ENCODE data around the gene LCE1A.
A peak's percentile ranks its signal among the peaks of the same experiment; 100 is the strongest.

LCE1A gene

GRCh38 chr1:152866321-152866720 is 39.0 kb downstream of the LCE1A start:
- Histone ChIP-seq H3K9me3 (ENCODE audit: control insufficient read depth, insufficient read depth, low read length) (no peaks in the 10 kb centered on the region), H4K20me1 (ENCODE audit: control insufficient read depth, insufficient read depth, low read depth, low read length) (no peaks in the 10 kb centered on the region), H3K27me3 (ENCODE audit: control insufficient read depth, low read length) (peaks cover 4% of the 10 kb centered on the region; the same call in 1 of the 2 replicates), H3K4me3 (ENCODE audit: low read length) (no peak overlapping the region), H3K79me2 (ENCODE audit: control insufficient read depth, low read length) (no peaks in the 10 kb centered on the region), H3K27ac (ENCODE audit: low read depth, low read length) (no peak overlapping the region), H3F3A (ENCODE audit: control insufficient read depth, insufficient read depth) (no peaks in the 10 kb centered on the region; the same call in 1 of the 2 replicates), H3K4me2 (ENCODE audit: low read length) (no peak overlapping the region), H3K4me1 (ENCODE audit: control insufficient read depth, low read length) (no peaks in the 10 kb centered on the region), H3K9me2 (replicated peaks; ENCODE audit: control insufficient read depth, low read length) (no peaks in the 10 kb centered on the region), H3K36me3 (ENCODE audit: control insufficient read depth, low read length) (no peaks in the 10 kb centered on the region)
- TF ChIP-seq CTCF (IDR thresholded peaks at IDR 0.05; ENCODE audit: low read depth, low read length, poor library complexity, severe bottlenecking) = no peak

GRCh38 chr1:152869808-152870419 is 42.6 kb downstream of the LCE1A start:
- Histone ChIP-seq H3K4me3 (ENCODE audit: low read length) (no peak overlapping the region), H3K36me3 (ENCODE audit: control insufficient read depth, low read length) (no peaks in the 10 kb centered on the region), H3K4me1 (ENCODE audit: control insufficient read depth, low read length) (peaks cover 6% of the 10 kb centered on the region; the same call in 1 of the 2 replicates), H4K20me1 (ENCODE audit: control insufficient read depth, insufficient read depth, low read depth, low read length) (no peaks in the 10 kb centered on the region), H3K9me2 (replicated peaks; ENCODE audit: control insufficient read depth, low read length) (no peaks in the 10 kb centered on the region), H3K27me3 (ENCODE audit: control insufficient read depth, low read length) (no peaks in the 10 kb centered on the region), H3K4me2 (ENCODE audit: low read length) (no peak overlapping the region), H3K27ac (ENCODE audit: low read depth, low read length) (no peak overlapping the region), H3K9me3 (ENCODE audit: control insufficient read depth, insufficient read depth, low read length) (no peaks in the 10 kb centered on the region), H3K79me2 (ENCODE audit: control insufficient read depth, low read length) (no peaks in the 10 kb centered on the region), H3F3A (ENCODE audit: control insufficient read depth, insufficient read depth) (no peaks in the 10 kb centered on the region; the same call in 1 of the 2 replicates)
- no peak for TF ChIP-seq EZH2phosphoT487 (IDR thresholded peaks at IDR 0.05; ENCODE audit: borderline replicate concordance, low read length)
- TF ChIP-seq CTCF (IDR thresholded peaks at IDR 0.05; ENCODE audit: low read depth, low read length, poor library complexity, severe bottlenecking) = peak; percentile 72

GRCh38 chr1:152870831-152871730 is 43.8 kb downstream of the LCE1A start:
- Histone ChIP-seq H3K9me2 (replicated peaks; ENCODE audit: control insufficient read depth, low read length) (no peaks in the 10 kb centered on the region), H3K36me3 (ENCODE audit: control insufficient read depth, low read length) (no peaks in the 10 kb centered on the region), H3K79me2 (ENCODE audit: control insufficient read depth, low read length) (no peaks in the 10 kb centered on the region), H3K27ac (ENCODE audit: low read depth, low read length) (no peak overlapping the region), H3K4me1 (ENCODE audit: control insufficient read depth, low read length) (peaks cover 6% of the 10 kb centered on the region; the same call in 1 of the 2 replicates), H3F3A (ENCODE audit: control insufficient read depth, insufficient read depth) (no peaks in the 10 kb centered on the region; the same call in 1 of the 2 replicates), H3K4me3 (ENCODE audit: low read length) (no peak overlapping the region), H3K9me3 (ENCODE audit: control insufficient read depth, insufficient read depth, low read length) (no peaks in the 10 kb centered on the region), H3K27me3 (ENCODE audit: control insufficient read depth, low read length) (no peaks in the 10 kb centered on the region), H4K20me1 (ENCODE audit: control insufficient read depth, insufficient read depth, low read depth, low read length) (no peaks in the 10 kb centered on the region), H3K4me2 (ENCODE audit: low read length) (no peak overlapping the region)
- peak; percentile 69 for TF ChIP-seq CTCF (IDR thresholded peaks at IDR 0.05; ENCODE audit: low read depth, low read length, poor library complexity, severe bottlenecking)
- no peak for TF ChIP-seq EZH2phosphoT487 (IDR thresholded peaks at IDR 0.05; ENCODE audit: borderline replicate concordance, low read length)
